CD4-positive, alpha-beta T cell treated with Interleukin-17A for 4 hours (primary cell): ENCODE measurements around the gene OFD1.

Experiments
- DNase-seq: peaks from one replicate; pipeline ENCODE4 v3.0.0-alpha.2; 2020; ENCODE audit warnings: mixed read lengths

OFD1 gene

DNA sequence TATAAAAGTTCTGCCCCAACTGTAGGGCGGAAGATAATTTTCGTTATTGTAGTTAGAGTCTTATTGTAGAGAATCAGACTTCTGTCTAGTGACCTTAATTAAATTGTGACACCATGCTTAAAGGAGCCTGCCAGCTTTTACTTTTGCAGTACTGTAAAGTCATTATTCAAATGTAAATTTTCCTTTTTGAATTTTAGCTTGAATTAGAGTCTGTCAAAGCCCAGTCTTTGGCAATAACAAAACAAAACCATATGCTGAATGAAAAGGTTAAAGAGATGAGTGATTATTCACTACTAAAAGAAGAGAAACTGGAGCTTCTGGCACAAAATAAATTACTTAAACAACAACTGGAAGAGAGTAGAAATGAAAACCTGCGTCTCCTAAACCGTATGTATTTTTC lies 21.8 kb downstream of the OFD1 start:
- no peak for DNase-seq

DNA sequence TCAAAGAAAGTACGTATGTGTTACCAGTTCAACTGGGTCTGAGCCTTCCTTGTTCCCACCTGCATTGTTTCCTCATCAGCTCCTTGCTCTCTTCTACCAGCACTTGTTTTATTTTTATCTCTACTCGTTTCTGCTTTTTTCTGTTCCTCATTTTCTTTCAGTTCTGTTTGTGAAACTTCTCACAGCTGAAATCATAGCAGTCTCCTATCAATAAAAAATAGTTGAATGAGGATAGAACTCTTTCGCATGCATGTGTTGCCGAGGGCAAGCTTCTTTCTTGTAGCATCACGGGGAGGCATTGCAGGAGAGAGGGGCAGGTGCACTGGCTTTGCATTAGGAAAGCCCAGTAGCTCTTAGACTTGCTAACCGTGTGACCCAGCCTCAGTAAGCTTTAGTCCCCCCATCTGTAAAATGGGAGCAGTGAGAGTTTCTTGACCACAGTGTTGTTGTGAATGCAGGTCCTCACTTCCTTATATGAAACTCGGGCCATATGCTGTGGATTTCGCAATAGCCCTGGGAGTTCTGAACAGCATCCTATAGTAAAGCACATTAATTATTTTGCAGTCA lies 24.7 kb downstream of the OFD1 start:
- DNase-seq = no peak

DNA sequence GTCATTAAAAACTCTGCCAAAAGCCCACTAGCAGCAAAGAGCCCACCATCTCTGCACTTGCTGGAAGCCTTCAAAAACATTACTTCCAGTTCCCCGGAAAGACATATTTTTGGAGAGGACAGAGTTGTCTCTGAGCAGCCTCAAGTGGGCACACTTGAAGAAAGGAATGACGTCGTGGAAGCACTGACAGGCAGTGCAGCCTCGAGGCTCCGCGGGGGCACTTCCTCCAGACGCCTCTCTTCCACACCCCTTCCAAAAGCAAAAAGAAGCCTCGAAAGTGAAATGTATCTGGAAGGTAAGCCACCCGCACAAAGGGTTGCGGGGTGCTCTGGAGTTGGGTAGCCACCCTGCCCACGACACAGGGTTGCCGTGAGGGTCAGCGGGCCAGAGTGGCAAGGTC lies 25.9 kb downstream of the OFD1 start:
- no peak for DNase-seq

DNA sequence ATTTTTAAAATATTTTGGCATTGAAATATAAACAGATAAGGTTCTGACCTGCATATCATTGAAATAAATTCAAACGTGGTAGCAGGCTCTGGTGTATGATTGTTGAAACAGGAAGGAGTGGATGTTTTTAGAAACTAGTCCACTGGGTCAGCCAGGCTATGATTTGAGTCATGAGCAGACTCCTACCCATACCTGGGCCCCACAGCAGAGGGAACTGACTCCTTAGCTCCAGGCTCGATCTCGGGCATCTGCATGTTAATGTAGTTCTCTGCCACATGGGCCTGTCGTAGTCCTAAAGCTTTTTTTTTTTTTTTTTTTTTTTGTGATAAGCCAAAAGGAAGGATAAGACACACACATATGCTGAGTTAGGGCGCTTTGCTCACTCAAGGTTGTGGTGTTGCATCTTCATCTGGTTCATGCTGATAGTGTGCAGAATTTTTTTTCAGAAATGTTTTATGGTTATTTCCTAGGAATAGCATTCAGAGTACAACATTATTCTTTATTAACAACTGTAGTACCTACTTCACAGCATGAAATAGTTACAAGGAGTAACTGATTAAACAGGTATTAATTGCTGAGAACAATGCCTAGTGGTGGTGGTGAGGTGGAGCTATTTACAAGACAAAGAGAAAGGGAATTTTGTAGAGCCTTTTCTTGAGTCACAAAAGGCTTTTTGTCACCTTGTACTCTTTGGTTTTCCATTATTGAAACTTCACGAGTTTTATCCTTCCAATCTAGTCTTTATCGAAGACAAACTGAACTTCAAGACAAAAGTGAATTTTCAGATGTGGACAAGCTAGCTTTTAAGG lies 27.3 kb downstream of the OFD1 start:
- no peak for DNase-seq

DNA sequence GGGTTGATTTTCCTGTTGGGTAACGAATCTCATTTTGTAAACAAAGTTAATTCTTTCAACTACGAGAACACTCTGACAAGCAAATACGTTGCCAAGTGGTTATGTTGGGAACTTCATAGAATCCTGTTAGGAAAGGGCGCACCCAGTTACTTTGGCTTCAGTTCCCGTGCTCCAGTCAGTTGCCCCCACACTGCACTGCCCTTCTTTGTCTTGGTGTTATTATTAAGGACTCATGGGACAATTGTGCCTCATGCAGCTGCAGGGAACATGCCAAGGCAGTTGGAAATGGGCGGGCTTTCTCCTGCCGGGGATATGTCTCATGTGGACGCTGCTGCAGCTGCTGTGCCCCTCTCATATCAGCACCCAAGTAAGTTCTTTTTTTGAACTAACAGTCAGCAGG lies 28.9 kb downstream of the OFD1 start:
- DNase-seq = no peak

DNA sequence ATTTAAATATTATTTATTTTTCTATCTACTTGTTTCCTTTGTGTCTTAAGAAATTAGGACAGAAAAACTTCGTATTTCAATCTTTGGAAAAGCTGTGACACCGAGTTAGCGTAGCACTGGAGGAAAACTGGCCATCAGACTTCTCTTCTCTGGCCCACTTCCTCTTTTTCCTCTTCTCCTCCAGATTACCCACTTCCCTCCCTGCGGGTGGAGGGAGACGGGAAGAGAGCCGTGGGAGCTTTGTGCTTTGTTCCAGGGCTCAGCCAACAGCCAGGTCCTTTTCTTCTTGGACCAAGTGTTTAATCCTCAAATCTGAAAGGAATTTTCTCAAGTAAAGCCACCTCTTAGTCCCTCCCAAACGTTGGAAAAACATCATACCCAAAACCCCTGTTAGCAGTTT lies 29.7 kb downstream of the OFD1 start:
- DNase-seq = no peak

DNA sequence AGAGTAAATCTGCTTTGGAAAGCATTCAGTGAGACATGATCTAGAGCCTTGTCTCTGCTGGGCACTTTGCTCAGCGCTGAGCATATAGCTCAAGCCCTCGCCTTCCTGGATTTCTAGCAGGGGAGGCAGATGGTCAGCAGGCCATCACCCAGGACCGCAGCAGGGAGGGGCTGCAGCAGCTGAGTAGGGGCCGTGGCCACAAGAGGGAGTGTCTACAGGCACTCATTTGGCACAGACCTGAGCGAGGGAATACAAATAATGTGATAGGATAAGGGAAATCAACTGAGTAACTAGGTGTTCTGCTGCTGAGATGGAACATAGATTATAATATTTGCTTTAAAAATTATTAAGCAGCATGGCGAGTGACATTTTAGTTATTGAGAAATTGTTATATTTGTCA lies 30.2 kb downstream of the OFD1 start:
- no peak for DNase-seq

DNA sequence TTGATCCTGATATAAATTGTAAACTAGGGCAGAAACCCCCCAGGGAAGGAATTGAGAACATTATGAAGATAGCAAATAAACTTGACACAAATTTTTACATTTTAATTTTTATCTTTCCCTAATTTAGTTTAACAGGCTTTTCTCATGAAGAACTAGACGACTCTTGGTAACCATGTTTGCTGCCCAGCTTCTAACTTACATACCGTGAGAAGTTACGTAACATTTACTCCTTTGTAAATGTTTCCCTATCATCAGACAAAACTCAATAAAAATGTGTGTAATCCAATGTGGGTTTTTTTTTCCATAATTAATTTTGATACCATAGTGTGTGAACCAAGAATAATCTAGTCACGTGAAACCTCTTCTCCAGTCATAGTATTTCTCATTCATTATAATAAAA lies 34.4 kb downstream of the OFD1 start:
- no peak for DNase-seq

DNA sequence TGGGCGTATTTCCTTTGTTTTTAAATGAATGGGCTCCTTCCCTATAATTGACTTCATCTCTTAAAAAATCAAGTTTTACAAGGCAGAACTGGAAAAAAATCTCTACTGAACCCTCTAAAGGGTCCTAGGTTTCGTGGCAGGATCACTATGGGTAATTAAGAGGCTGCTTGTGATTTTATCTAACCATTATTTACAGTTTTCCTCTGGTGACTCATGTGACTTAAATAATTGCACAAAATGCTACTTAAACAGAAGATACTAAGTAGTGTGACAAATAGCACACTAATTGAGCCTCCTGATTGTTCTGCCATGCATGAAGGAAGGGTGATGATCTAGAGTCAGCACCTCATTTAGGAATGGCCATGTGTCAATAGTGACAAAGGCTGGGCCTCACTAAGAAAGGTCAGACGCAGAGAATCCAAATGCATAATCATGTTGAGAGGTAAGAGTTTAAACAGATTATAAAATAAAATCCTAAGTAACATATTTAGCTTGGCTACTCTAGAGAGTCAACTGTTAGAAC lies 35.5 kb downstream of the OFD1 start:
- no peak for DNase-seq

DNA sequence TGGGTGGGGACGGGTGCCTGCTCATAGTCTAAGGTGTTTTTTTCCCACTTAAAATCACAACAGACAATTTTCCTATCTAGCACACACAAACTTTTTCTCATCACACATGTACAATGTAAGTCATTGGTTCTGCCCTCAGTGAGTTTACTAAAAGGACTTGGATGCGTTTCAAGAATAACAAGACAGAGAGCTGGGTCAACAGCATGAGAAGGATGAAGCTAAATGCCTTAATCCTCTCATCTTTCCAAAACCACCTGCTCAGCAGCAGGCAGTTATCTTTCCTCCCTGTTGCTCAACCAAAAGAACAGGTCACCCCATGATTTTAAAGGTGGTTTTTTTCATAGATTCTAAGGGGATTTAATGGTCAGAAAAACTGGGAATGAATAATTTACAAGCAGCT lies 40.1 kb downstream of the OFD1 start:
- DNase-seq = no peak

DNA sequence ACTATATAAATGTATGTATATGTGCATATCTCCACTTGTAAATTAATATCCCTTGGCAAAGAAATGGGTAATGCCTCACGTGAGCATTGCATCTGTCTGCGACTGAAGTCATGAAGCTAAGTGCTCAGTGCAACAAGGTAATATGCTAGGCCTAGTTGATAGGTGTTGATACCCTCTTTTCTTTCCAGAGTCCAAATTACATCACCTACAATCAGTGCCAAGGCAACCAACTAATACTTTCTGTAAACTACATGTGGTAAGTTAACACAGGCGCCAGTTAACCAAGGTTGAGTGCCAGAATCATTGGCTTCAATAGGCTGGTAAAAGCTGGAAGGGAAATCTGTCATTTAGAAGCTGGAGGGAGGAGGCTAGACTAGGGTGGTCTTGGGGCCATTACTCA lies 41.3 kb downstream of the OFD1 start:
- no peak for DNase-seq

DNA sequence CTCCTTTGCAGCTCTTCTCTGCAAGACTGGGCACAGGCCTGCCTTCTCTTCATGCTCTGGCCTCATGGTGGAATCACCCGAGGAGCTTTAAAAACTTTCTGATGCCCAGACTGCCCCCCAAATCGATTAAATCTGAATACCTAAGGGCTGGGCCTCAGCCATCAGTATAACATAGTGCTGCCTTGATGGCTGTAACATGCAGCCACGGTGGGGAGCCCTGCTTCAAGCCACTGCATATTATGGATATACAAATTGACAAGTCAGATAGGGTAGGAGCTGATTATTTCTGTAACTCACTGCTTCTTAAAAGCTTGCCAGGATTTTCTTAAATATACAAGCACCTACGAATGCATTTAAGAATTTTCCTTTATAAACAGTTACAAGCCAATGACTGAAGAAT lies 41.8 kb downstream of the OFD1 start:
- no peak for DNase-seq

DNA sequence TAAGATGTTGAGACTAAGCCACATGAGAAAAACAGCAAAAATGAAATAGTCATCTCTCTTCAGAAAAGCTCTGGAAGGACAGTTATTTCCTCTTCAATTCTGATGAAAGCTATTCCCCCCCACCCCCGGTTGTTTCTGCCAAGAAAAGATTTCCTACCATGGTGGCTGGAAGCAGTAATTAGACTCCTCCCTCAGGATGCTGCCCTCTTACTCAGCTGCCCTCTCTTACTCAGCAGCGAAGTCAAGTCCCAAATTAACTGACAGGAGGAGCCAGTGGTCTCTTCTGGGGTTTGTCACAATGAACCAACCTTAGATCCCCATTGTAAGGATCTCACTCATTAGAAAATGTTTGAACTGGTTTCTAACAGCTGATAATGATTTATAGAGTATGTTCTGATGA lies 44.4 kb downstream of the OFD1 start:
- no peak for DNase-seq

DNA sequence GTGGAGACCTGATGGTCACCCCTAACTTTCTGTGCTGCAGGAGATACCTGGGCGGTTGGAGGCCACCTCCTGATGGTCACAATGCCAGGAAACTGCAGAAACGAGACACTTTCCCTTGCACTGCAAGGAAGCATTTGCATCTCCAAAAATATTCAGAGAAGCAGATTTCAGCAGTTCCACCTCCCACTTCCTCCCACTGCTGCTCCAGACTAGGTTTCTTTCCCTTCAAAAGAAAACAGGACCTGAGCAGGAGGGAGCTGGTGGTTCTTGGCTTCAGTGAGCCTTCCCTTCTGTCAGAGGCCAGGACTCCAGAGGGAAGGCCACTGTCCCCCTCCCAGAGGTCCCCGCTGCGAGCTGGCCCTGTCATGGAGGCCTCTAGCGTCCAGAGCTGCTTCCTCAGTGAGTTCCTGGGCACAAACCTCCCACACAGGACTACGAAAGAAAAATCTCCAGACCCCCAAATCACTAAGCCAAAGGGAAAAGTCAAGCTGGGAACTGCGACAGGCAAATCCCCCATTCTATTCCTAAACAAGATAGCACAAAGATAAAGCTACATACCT lies 46.4 kb downstream of the OFD1 start:
- no peak for DNase-seq

DNA sequence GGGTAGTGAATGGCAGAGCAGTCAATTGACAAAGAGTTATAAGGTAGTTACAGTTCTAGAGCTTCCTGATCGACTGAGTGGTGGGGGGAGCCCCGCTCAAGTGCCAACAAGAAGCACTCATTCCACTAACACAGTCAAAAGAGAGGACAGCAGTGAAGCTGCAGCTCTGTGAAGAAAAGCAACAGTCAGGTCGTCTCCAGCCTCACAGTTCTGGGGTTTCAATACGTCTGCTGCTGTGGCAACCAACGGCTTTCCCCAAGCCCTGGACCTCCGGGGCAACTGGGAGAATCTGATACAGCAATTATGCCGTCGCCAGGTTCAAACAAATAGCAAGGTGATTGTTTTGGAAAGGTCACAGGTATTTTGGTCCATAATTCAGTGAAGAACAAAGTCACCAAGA lies 51.5 kb downstream of the OFD1 start:
- DNase-seq = no peak

DNA sequence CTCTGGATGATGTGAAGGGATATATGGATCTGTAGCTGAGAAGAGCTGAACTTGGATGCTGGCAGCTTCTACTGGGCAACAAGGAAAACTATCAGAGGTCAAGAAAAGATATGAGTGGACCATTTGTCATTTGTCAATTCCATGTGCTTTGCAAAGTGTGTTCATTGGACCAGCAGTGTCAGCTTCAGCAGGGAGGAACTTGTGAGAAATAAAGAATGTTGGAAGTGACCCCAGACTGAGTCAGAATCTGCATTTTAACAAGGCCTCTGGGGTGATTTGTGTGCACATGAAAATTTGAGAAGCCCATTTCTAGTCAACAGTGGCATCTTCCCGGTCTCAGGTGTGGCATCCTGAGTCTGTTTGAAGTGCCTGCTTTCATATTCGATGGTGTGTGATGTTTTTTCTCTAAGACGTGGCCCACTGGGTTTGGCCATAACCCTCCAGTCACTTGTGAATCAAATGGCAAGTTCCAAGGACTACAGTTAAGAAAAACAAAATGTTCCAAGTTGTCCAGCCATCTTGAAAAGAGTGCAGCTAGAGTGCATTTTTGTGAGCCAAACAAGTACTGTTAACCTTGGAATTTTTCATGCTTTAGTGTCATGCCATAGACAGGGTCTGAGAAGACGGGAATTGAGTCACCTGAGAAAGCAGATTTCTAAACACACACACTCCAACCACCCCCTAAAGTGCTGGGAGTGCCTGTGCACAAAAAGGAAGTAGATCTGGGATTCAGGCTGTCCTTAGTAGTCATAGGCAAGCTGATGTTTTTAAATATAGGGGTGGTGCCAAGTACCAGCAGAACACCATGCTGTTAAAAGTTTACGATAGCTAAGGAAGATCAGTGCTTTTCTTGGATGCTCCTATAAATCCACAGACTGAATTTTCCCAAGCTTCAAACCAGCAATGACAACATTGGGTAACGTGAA lies 55.9 kb downstream of the OFD1 start:
- DNase-seq = no peak

DNA sequence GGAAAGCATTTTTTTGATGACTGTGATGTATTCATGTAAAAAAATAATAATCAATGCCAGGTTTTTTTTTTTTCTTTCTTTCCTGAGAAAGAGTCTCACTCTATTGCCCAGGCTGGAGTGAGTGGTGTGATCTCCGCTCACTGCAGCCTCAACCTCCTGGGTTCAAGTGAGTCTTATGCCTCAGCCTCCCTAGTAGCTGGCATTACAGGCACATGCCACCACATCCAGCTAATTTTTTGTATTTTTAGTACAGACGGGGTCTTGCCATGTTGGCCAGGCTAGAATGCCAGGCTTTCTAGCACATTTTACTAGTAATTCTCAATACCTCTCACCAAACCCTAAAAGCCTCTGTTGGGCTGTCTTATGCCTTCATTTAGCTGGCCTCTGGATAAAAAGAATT lies 56.6 kb downstream of the OFD1 start:
- no peak for DNase-seq

DNA sequence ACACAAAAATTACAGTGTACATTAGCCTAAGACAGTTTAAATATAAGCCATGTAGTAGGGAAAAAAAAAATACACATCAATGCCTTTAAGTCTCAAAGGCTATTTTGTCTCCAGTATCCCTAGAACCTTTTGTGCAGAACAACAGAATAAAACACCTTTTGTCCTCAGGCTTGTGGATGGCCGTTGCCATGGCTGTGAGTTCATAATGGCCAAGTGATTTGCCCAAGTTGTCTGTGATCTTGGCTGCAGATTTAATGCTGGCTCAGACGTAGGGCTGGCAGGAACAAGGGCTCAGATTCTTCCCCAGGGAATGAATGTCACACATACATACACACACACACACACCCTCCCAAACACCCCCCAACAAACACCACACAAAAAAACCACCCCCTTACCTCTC lies 57.0 kb downstream of the OFD1 start:
- DNase-seq = no peak

DNA sequence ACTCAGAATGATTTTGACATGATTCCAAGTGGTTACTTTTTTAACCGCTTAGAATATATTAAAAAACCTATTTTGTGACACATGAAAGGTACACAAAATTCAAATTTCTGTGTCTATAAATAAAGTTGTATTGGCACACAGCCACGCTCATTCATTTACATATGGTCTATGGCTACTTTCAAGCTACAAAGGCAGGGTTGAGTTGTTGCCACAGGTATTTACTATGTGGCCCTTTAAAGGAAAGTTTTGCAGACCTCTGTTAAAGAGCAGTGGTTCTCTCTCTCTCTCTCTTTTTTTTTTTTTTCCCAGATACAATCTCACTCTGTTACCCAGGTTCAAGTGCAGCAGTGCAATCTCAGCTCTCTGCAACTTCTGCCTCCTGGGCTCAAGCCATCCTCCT lies 59.3 kb downstream of the OFD1 start:
- DNase-seq = no peak

DNA sequence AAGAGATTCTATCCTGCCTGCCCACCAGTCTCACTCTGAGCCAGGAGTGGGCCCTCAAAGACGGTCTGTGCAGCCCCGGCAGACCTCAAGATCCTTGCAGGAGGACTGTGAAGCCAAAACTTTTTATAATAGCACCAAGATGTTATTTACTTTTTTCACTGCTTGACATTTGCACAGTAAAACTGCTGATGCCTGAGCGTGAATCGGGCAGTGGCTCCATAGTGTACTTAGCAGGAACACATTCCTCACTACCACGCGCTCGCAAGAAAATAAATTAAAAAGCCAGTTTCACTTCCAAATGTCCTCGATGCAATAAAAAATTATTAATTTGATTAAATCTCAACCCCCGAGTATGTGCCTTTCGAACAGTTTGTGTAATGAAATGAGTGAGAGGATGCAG lies 59.9 kb downstream of the OFD1 start:
- no peak for DNase-seq

DNA sequence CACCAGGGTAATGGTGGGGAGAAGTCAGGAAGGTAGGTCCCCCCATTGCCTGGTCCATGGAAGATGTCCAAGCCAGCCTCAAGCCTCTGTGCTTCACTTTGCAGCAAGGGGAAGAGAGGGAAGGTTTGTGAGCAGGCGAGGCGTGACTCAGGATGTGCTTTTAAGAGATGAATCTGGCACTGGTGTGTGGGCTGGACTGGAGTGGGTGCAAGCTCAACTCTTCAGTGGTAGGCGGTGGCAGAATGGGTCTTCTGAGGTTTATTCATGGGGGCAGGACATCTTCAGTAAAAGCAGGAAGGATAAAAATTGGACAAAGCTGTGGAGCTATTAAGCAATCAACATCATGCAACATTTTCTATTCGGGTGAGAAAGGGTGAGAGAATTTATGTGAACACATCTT lies 63.0 kb downstream of the OFD1 start:
- DNase-seq = no peak

DNA sequence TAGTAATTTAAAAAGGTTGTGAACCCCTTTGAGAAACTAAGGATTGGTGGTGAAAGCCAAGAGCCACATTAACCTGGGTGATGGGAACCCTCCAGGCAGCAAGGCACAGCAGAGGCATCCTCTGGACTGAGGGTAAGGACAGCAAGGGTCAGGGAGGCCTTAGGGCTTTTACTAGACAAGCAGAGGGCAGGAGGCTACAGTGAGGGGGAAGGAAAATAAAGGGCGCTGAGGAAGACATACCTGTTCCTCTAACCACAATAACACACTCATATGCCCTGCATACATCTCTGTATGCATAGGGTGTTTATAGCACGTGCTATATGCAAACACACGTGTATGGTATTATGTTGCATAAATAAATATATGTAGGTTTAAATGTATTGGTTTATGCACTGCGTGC lies 63.6 kb downstream of the OFD1 start:
- no peak for DNase-seq

DNA sequence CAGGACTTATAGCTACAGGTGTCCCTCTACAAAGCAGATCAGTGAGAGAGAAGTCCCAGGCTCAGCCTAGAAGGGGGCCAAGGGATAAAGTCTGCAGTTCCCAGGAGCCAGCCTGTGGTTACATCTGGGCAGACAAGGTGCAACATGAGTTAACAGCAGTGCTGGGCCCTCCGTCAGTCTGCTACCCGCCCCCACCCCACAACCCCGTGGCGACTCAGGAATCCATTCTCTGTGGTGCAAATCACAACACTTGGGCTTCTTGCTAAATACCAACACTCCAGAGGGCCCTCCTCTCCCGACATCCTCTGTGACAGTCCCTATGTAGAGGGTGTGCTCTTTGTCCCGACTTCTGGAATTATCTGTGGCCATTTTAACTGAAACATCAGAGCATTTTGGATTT lies 68.6 kb downstream of the OFD1 start:
- DNase-seq = no peak
